Neural cell (in vitro differentiated cells): ENCODE measurements around the gene IRF2BP1. TPM values are rescaled to one million over a fixed set of nuclear protein-coding genes. Genes with fewer than 3 reads are reported as not detected.

Experiments used
- H2AFZ ChIP-seq: fragments of 200-600, 300-800 bp; sonication (generic), shearing (Covaris generic); 2 replicates; pipeline ENCODE4 v1.6.0; 2014; ENCODE audit warnings: low read depth, mild to moderate bottlenecking, antibody characterized with exemption, low read length, moderate library complexity
- H3F3A ChIP-seq: fragments of 200-600 bp; shearing (Covaris generic); 2 replicates; pipeline ENCODE4 v1.6.1; 2016; ENCODE audit warnings: mild to moderate bottlenecking, moderate library complexity, mixed read lengths, antibody characterized with exemption, low read length; ENCODE audit not compliant: insufficient read depth, poor library complexity, severe bottlenecking
- H3K27ac ChIP-seq: fragments of 200-600, 300-800 bp; sonication (generic), shearing (Covaris generic); 2 replicates; pipeline ENCODE4 v1.5.1; 2014; ENCODE audit warnings: mild to moderate bottlenecking, low read length, moderate library complexity
- H3K27me3 ChIP-seq: fragments of 300-800, 200-600 bp; sonication (generic), shearing (Covaris generic); 2 replicates; pipeline ENCODE4 v1.6.0; 2014; ENCODE audit warnings: mild to moderate bottlenecking, low read depth, low read length, moderate library complexity; ENCODE audit not compliant: insufficient read depth
- H3K36me3 ChIP-seq: fragments of 300-800, 200-600 bp; sonication (generic), shearing (Covaris generic); 2 replicates; pipeline ENCODE4 v1.5.1; 2014; ENCODE audit warnings: mild to moderate bottlenecking, antibody characterized with exemption, low read length, moderate library complexity; ENCODE audit not compliant: insufficient read depth
- H3K4me2 ChIP-seq: fragments of 300-800, 200-600 bp; sonication (generic), shearing (Covaris generic); 2 replicates; pipeline ENCODE4 v1.6.0; 2014; ENCODE audit warnings: mild to moderate bottlenecking, low read length
- H3K4me3 ChIP-seq: fragments of 300-800, 200-600 bp; sonication (generic), shearing (Covaris generic); 2 replicates; pipeline ENCODE4 v1.5.1; 2014; ENCODE audit warnings: mild to moderate bottlenecking, low read length, moderate library complexity
- H3K79me2 ChIP-seq: fragments of 200-600 bp; shearing (Covaris generic); replicated peaks from 2 replicates; pipeline ENCODE4 v1.6.0; 2014; ENCODE audit warnings: mild to moderate bottlenecking, low read length, moderate library complexity; ENCODE audit not compliant: insufficient read depth
- H3K9ac ChIP-seq: fragments of 300-800, 200-600 bp; sonication (generic), shearing (Covaris generic); 2 replicates; pipeline ENCODE4 v1.6.1; 2016; ENCODE audit warnings: mild to moderate bottlenecking, low read length, mixed read lengths
- H3K9me2 ChIP-seq: fragments of 200-600 bp; shearing (Covaris generic); 2 replicates; pipeline ENCODE4 v1.6.1; 2016; ENCODE audit warnings: mild to moderate bottlenecking, low read length, mixed read lengths; ENCODE audit not compliant: insufficient read depth
- H3K9me3 ChIP-seq: fragments of 200-600, 300-800 bp; sonication (generic), shearing (Covaris generic); 2 replicates; pipeline ENCODE4 v1.6.1; 2016; ENCODE audit warnings: mild to moderate bottlenecking, mixed run types, low read length, moderate library complexity, mixed read lengths
- H4K20me1 ChIP-seq: fragments of 200-600 bp; shearing (Covaris generic); 2 replicates; pipeline ENCODE4 v1.6.1; 2016; ENCODE audit warnings: mild to moderate bottlenecking, mixed run types; ENCODE audit not compliant: insufficient read depth
- EP300 ChIP-seq: fragments of 450-650 bp; conservative IDR thresholded peaks from 2 replicates; pipeline ENCODE4 v1.6.1; 2014; ENCODE audit warnings: antibody characterized with exemption, mild to moderate bottlenecking, moderate library complexity; ENCODE audit not compliant: poor library complexity, severe bottlenecking
- EZH2 ChIP-seq: fragments of 200-600, 300-800 bp; shearing (Covaris generic), sonication (generic); IDR thresholded peaks from 2 replicates; pipeline ENCODE4 v1.6.1; 2014; ENCODE audit warnings: antibody characterized with exemption, low read length, borderline replicate concordance, mild to moderate bottlenecking; ENCODE audit not compliant: insufficient read depth, poor library complexity, severe bottlenecking
- MXI1 ChIP-seq: fragments of 450-650 bp; conservative IDR thresholded peaks from 2 replicates; pipeline ENCODE4 v1.6.1; 2014; ENCODE audit warnings: antibody characterized with exemption, mild to moderate bottlenecking; ENCODE audit not compliant: poor library complexity, severe bottlenecking
- POLR2AphosphoS5 ChIP-seq: IDR thresholded peaks from 2 replicates; pipeline ENCODE4 v1.6.1; 2012
- RAD21 ChIP-seq: fragments of 450-650 bp; conservative IDR thresholded peaks from 2 replicates; pipeline ENCODE4 v1.6.1; 2014; ENCODE audit warnings: antibody characterized with exemption, mild to moderate bottlenecking, moderate library complexity
- SMC3 ChIP-seq: fragments of 450-650 bp; conservative IDR thresholded peaks from 2 replicates; pipeline ENCODE4 v1.6.1; 2014; ENCODE audit warnings: antibody characterized with exemption, mild to moderate bottlenecking, moderate library complexity; ENCODE audit not compliant: poor library complexity
- TAF1 ChIP-seq: IDR thresholded peaks from 2 replicates; pipeline ENCODE4 v1.6.1; 2012; ENCODE audit warnings: low read depth
- polyA plus RNA-seq: library from polyadenylated mRNA; depleted of rRNA; stranded (reverse); fragments of >200 nt; gene quantifications from 2 replicates; pipeline ENCODE4 v1.2.3, GENCODE V29; 2014
- TF ChIP-seq, protein P1 (sequence below): fragments of 450-650 bp; IDR thresholded peaks from 2 replicates; pipeline ENCODE4 v1.5.1; 2014; ENCODE audit warnings: antibody characterized with exemption, mild to moderate bottlenecking, moderate library complexity; ENCODE audit not compliant: poor library complexity, severe bottlenecking
- TF ChIP-seq, protein P2 (sequence below): IDR thresholded peaks from 2 replicates; pipeline ENCODE4 v1.6.1; 2012; ENCODE audit warnings: borderline replicate concordance

IRF2BP1 gene
- polyA plus RNA-seq, 1 donor from 2014 or later, result 26.9 TPM

DNA sequence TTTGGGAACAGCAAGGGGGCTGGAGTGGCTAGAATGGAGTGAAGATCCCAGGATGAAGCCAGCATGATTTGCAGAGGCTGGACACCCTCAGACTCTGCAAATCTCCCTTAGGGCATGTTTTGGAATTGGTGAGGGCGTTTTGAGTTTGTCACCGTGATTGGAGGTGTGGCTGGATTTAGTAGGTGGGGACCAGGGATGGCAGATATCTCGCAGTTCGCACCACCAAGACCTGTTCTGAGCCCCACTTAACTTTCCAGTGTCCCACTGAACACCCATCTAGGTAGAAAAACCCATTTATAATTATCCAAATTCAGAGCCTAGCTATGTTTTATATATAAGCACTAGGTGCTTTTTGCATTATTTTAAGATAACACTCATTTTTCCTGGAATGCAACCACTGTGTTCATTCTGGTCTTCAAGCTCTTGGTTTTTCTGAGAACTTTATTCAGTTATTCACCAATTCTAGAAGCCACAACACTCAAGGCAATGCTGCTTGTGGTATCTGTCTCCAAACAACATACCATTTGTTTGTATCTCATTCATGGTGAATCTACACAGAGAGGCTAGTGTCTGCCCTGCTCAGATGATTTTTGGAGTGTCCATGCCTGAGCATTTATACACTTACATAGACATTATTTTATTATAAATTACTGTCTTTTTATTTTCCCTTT lies 31.6 kb upstream of the IRF2BP1 start:
- H3K27ac ChIP-seq, result no peak overlapping the region
- H3F3A ChIP-seq, result no peaks in the 10 kb centered on the region
- no peaks in the 10 kb centered on the region for H3K9me3 ChIP-seq
- H3K79me2 ChIP-seq, result no peaks in the 10 kb centered on the region
- no peak overlapping the region for H3K4me3 ChIP-seq
- H2AFZ ChIP-seq, result no peak overlapping the region
- H3K27me3 ChIP-seq, result no peaks in the 10 kb centered on the region
- H4K20me1 ChIP-seq, result no peaks in the 10 kb centered on the region
- H3K4me2 ChIP-seq, result no peak overlapping the region
- TF ChIP-seq SMC3 (no peak), TAF1 (no peak)
- no peak overlapping the region for H3K9ac ChIP-seq
- H3K36me3 ChIP-seq, result no peaks in the 10 kb centered on the region
- H3K9me2 ChIP-seq, result no peaks in the 10 kb centered on the region

- Histone ChIP-seq H3K36me3 (no peaks in the 10 kb centered on the region), H3K27me3 (no peaks in the 10 kb centered on the region), H3K9me3 (no peaks in the 10 kb centered on the region), H4K20me1 (no peaks in the 10 kb centered on the region), H3K4me2 (no peak within 1 kb of the TSS), H3K9ac (no peak within 1 kb of the TSS), H2AFZ (no peak within 1 kb of the TSS), H3K27ac (no peak within 1 kb of the TSS), H3F3A (no peaks in the 10 kb centered on the region), H3K4me3 (no peak within 1 kb of the TSS), H3K9me2 (no peaks in the 10 kb centered on the region), H3K79me2 (no peaks in the 10 kb centered on the region)
- no peak for TF ChIP-seq TAF1
- TF ChIP-seq, protein P1, sequence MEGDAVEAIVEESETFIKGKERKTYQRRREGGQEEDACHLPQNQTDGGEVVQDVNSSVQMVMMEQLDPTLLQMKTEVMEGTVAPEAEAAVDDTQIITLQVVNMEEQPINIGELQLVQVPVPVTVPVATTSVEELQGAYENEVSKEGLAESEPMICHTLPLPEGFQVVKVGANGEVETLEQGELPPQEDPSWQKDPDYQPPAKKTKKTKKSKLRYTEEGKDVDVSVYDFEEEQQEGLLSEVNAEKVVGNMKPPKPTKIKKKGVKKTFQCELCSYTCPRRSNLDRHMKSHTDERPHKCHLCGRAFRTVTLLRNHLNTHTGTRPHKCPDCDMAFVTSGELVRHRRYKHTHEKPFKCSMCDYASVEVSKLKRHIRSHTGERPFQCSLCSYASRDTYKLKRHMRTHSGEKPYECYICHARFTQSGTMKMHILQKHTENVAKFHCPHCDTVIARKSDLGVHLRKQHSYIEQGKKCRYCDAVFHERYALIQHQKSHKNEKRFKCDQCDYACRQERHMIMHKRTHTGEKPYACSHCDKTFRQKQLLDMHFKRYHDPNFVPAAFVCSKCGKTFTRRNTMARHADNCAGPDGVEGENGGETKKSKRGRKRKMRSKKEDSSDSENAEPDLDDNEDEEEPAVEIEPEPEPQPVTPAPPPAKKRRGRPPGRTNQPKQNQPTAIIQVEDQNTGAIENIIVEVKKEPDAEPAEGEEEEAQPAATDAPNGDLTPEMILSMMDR, result no peak
- TF ChIP-seq EZH2, result no peak
- no peak for TF ChIP-seq EP300
- TF ChIP-seq SMC3, result no peak
- TF ChIP-seq MXI1, result no peak
- TF ChIP-seq, protein P2, sequence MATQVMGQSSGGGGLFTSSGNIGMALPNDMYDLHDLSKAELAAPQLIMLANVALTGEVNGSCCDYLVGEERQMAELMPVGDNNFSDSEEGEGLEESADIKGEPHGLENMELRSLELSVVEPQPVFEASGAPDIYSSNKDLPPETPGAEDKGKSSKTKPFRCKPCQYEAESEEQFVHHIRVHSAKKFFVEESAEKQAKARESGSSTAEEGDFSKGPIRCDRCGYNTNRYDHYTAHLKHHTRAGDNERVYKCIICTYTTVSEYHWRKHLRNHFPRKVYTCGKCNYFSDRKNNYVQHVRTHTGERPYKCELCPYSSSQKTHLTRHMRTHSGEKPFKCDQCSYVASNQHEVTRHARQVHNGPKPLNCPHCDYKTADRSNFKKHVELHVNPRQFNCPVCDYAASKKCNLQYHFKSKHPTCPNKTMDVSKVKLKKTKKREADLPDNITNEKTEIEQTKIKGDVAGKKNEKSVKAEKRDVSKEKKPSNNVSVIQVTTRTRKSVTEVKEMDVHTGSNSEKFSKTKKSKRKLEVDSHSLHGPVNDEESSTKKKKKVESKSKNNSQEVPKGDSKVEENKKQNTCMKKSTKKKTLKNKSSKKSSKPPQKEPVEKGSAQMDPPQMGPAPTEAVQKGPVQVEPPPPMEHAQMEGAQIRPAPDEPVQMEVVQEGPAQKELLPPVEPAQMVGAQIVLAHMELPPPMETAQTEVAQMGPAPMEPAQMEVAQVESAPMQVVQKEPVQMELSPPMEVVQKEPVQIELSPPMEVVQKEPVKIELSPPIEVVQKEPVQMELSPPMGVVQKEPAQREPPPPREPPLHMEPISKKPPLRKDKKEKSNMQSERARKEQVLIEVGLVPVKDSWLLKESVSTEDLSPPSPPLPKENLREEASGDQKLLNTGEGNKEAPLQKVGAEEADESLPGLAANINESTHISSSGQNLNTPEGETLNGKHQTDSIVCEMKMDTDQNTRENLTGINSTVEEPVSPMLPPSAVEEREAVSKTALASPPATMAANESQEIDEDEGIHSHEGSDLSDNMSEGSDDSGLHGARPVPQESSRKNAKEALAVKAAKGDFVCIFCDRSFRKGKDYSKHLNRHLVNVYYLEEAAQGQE, result no peak
- no peak for TF ChIP-seq POLR2AphosphoS5
- TF ChIP-seq RAD21, result no peak
These were observed 28.2 kb upstream of the IRF2BP1 start, which contains the start of gene NANOS2 for GRCh38 chr19:45913874-45914830. Gene NANOS2 (minus strand): TSS chr19:45914778. CDS start chr19:45914693, 85 bp downstream.
